HL-60 (cell line): ENCODE results near the gene SESN2.

ENCODE experiments used
- DNase-seq, 2 experiments: peaks; one replicate each; pipeline ENCODE4 v3.0.0-alpha.2; 2010 to 2020; ENCODE audit warnings: low read depth in 1 of 2, low spot score in 1 of 2
- H3K27ac ChIP-seq: fragments of 250-450 bp; sonication (Bioruptor Pico); replicated peaks from 2 replicates; pipeline ENCODE4 v1.5.1; 2020; ENCODE audit warnings: mild to moderate bottlenecking, moderate library complexity
- H3K27me3 ChIP-seq: fragments of 250-450 bp; sonication (Bioruptor Pico); 2 replicates; pipeline ENCODE4 v1.5.1; 2021; ENCODE audit warnings: mild to moderate bottlenecking, moderate library complexity; ENCODE audit not compliant: insufficient read depth, poor library complexity, severe bottlenecking
- H3K4me3 ChIP-seq: replicated peaks from 2 replicates; pipeline ENCODE4 v1.5.1; 2011; ENCODE audit warnings: mild to moderate bottlenecking, control low read depth, low read length; ENCODE audit not compliant: insufficient read depth
- GABPA ChIP-seq: IDR thresholded peaks from 2 replicates; pipeline ENCODE4 v1.6.1; 2012; ENCODE audit warnings: low read depth
- POLR2AphosphoS5 ChIP-seq: IDR thresholded peaks from 2 replicates; pipeline ENCODE4 v1.6.1; 2012; ENCODE audit warnings: low read depth
- SPI1 ChIP-seq: IDR thresholded peaks from 2 replicates; pipeline ENCODE4 v1.6.1; 2012; ENCODE audit warnings: low read depth, mild to moderate bottlenecking, borderline replicate concordance
- TF ChIP-seq, protein P1 (sequence below): IDR thresholded peaks from one replicate; pipeline ENCODE4 v1.5.1; 2011; ENCODE audit warnings: low read length, control low read depth, inconsistent platforms; ENCODE audit not compliant: insufficient read depth
- TF ChIP-seq, protein P2 (sequence below): IDR thresholded peaks from 2 replicates; pipeline ENCODE4 v1.6.1; 2012; ENCODE audit warnings: low read depth; ENCODE audit not compliant: insufficient replicate concordance

SESN2 gene

DNA sequence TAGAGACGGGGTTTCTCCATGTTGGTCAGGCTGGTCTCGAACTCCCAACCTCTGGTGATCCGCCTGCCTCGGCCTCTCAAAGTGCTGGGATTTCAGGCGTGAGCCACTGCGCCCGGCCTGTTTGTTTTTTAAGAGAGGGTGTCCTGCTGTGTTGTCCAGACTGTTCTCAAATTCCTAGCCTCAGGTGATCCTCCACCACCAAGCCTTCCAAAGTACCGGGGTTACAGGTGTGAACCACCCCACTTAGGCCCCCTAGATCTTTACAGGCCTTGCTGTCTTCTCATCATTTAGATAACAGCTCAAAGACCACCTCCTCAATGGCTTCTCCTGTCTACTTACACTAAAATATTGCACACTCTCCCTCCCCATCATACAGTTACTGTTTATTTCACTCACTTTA is 6.3 kb downstream of the SESN2 start:
- H3K27me3 ChIP-seq, result no peaks in the 10 kb centered on the region
- no peak for DNase-seq
- no peak overlapping the region for H3K4me3 ChIP-seq
- TF ChIP-seq POLR2AphosphoS5, result no peak
- TF ChIP-seq, protein P1, sequence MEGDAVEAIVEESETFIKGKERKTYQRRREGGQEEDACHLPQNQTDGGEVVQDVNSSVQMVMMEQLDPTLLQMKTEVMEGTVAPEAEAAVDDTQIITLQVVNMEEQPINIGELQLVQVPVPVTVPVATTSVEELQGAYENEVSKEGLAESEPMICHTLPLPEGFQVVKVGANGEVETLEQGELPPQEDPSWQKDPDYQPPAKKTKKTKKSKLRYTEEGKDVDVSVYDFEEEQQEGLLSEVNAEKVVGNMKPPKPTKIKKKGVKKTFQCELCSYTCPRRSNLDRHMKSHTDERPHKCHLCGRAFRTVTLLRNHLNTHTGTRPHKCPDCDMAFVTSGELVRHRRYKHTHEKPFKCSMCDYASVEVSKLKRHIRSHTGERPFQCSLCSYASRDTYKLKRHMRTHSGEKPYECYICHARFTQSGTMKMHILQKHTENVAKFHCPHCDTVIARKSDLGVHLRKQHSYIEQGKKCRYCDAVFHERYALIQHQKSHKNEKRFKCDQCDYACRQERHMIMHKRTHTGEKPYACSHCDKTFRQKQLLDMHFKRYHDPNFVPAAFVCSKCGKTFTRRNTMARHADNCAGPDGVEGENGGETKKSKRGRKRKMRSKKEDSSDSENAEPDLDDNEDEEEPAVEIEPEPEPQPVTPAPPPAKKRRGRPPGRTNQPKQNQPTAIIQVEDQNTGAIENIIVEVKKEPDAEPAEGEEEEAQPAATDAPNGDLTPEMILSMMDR, result no peak
- TF ChIP-seq, protein P2, sequence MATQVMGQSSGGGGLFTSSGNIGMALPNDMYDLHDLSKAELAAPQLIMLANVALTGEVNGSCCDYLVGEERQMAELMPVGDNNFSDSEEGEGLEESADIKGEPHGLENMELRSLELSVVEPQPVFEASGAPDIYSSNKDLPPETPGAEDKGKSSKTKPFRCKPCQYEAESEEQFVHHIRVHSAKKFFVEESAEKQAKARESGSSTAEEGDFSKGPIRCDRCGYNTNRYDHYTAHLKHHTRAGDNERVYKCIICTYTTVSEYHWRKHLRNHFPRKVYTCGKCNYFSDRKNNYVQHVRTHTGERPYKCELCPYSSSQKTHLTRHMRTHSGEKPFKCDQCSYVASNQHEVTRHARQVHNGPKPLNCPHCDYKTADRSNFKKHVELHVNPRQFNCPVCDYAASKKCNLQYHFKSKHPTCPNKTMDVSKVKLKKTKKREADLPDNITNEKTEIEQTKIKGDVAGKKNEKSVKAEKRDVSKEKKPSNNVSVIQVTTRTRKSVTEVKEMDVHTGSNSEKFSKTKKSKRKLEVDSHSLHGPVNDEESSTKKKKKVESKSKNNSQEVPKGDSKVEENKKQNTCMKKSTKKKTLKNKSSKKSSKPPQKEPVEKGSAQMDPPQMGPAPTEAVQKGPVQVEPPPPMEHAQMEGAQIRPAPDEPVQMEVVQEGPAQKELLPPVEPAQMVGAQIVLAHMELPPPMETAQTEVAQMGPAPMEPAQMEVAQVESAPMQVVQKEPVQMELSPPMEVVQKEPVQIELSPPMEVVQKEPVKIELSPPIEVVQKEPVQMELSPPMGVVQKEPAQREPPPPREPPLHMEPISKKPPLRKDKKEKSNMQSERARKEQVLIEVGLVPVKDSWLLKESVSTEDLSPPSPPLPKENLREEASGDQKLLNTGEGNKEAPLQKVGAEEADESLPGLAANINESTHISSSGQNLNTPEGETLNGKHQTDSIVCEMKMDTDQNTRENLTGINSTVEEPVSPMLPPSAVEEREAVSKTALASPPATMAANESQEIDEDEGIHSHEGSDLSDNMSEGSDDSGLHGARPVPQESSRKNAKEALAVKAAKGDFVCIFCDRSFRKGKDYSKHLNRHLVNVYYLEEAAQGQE, result no peak
- TF ChIP-seq SPI1, result no peak
- TF ChIP-seq GABPA, result no peak
- H3K27ac ChIP-seq, result no peak overlapping the region

DNA sequence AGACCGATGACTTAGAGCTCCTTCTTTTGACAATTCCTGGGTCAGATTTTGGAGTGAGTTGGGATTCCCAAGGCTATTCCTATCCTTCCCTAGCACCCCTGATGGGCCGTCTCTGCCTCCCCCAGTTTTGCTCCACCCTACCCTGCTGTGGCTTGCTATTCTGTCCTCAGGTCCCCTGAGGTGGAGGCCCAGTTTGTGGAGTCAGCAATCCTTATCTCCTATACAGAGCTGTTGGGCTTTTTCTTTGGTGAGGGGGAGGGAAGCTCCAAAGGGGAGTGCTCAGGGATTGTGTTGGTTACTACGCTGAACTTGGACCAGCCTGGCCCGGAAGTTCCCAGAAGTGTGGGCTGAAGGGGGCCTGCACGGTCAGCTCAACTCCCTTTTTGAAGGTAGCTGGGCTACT is 7.6 kb downstream of the SESN2 start:
- H3K4me3 ChIP-seq, result no peak overlapping the region
- H3K27me3 ChIP-seq, result no peaks in the 10 kb centered on the region
- no peak for DNase-seq
- no peak for TF ChIP-seq POLR2AphosphoS5
- TF ChIP-seq, protein P1, result no peak
- H3K27ac ChIP-seq, result no peak overlapping the region

DNA sequence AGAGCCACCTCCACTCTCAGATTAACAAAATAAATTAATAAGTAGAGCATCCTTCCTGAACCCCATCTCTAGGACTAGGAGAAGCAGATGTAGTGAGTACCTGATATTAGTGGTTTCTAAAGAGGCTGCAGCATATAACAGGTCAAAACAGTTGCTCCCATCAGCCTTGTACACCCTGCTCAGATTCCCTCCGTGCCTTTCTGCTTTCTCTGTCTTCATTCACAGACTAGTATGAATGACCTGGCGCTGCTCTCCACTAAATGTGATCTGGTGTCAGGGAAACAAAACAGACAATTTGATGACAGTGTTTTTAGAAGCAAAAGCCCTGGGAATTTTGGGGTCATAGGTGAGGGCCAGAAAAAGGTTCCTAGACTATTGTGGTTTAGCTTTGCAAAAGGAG is 8.3 kb downstream of the SESN2 start:
- H3K27ac ChIP-seq, result no peak overlapping the region
- H3K27me3 ChIP-seq, result no peaks in the 10 kb centered on the region
- TF ChIP-seq SPI1 (no peak), POLR2AphosphoS5 (no peak), GABPA (no peak)
- TF ChIP-seq, protein P2, result no peak
- TF ChIP-seq, protein P1, result no peak
- H3K4me3 ChIP-seq, result no peak overlapping the region
- no peak for DNase-seq

DNA sequence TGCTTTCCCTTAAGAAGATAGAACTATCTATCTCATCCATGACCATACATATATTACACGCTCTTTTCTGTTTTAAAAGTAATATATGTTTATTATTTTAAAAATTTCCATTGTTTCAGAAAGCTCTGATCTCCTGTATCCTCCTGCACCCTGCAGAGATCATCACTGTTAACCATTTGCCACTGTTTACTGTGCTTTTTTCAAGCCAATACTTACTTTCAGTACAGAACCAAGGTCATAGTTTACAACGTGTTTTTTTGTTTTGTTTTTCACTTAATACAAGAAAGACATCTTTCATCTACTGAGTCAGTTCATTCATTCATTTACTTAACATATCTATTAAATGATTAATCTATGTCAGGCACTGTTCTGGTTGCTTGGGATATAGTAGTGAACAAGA is 10.2 kb downstream of the SESN2 start:
- no peak for DNase-seq
- Histone ChIP-seq H3K27ac (no peak overlapping the region), H3K4me3 (no peak overlapping the region), H3K27me3 (no peaks in the 10 kb centered on the region)
- TF ChIP-seq SPI1, result no peak
- no peak for TF ChIP-seq GABPA
- TF ChIP-seq, protein P1, result no peak
- TF ChIP-seq, protein P2, result no peak
- no peak for TF ChIP-seq POLR2AphosphoS5
